Spinal cord (tissue), 10 donors: Measurements from ENCODE around the gene IL3RA. TPM values are rescaled to one million over a fixed set of nuclear protein-coding genes. Genes with fewer than 3 reads are reported as not detected.

Experiments used
- DNase-seq, 6 donors: peaks; one replicate each; pipeline versions ENCODE4 v3.0.0 to v3.0.0-alpha.2; 2013 to 2015; ENCODE audit warnings: low spot score in 6 of 6, low read depth in 4 of 6
- H3K27ac ChIP-seq: one replicate; pipeline ENCODE4 v1.5.1; 2013; ENCODE audit warnings: low read depth, low read length, control low read depth
- H3K27me3 ChIP-seq: one replicate; pipeline ENCODE4 v1.6.1; 2013; ENCODE audit warnings: low read length; ENCODE audit not compliant: control insufficient read depth, insufficient read depth
- H3K36me3 ChIP-seq: one replicate; pipeline ENCODE4 v1.6.1; 2013; ENCODE audit warnings: low read length; ENCODE audit not compliant: control insufficient read depth, insufficient read depth
- H3K4me1 ChIP-seq: one replicate; pipeline ENCODE4 v1.6.1; 2013; ENCODE audit warnings: low read length; ENCODE audit not compliant: control insufficient read depth, insufficient read depth
- H3K4me3 ChIP-seq: one replicate; pipeline ENCODE4 v1.5.1; 2013; ENCODE audit warnings: low read depth, low read length, control low read depth
- H3K9me3 ChIP-seq: one replicate; pipeline ENCODE4 v1.6.1; 2013; ENCODE audit warnings: low read length; ENCODE audit not compliant: control insufficient read depth, insufficient read depth
- WGBS: methylation state at CpG from one replicate; pipeline ENCODE4 v1.1.5; 2013; ENCODE audit warnings: missing lambda C conversion rate; ENCODE audit not compliant: insufficient coverage; 5-methylcytosine and 5-hydroxymethylcytosine counted together
- polyA plus RNA-seq, 2 donors: library from polyadenylated mRNA; unstranded; fragments of 120-200 nt; gene quantifications; one replicate each; pipeline ENCODE4 v1.2.1, GENCODE V29; 2013; ENCODE audit not compliant: insufficient read length in 2 of 2
- small RNA-seq: library from RNA; depleted of rRNA; stranded (forward); fragments of <200 nt; gene quantifications from one replicate; pipeline ENCODE3, GENCODE V24; 2014; ENCODE audit warnings: low replicate concordance
- total RNA-seq, 2 donors: library from RNA; depleted of rRNA in 1 of 2; stranded (reverse); fragments of 120-200 nt in 1 of 2; fragments of >200 nt in 1 of 2; gene quantifications; one replicate each; pipeline versions ENCODE4 v1.2.3 to v1.2.4, GENCODE V29; 2013 to 2014
- donor health status: healthy.

Gene IL3RA
- total and polyA plus RNA-seq, 4 donors = 3.8 to 30.0 (median 12.5) TPM

DNA sequence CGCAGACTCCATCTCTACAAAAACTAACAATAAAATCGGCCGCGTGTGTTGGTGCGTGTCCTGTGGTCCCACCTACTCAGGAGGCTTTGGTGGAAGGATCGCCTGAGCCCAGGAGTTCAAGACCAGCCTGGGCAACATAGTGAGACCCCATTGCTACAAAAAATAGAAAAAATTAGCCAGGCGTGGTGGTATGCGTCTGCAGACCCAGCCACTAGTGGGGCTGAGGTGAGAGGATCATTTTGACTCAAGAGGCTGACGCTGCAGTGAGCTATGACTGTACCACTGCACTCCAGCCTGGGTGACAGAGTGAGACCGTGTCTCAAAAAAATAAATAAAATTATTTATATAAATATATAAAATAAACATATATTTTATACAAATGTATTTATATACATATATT is 93.9 kb downstream of the IL3RA start:
- H3K4me1 ChIP-seq = no peaks in the 10 kb centered on the region
- WGBS = 86% methylated on average over 6 of the region's 10 CpGs
- DNase-seq = no peak
- H3K4me3 ChIP-seq = no peak overlapping the region
- peaks cover 50% of the 10 kb centered on the region for H3K36me3 ChIP-seq
- H3K27me3 ChIP-seq = no peaks in the 10 kb centered on the region
- H3K9me3 ChIP-seq = no peaks in the 10 kb centered on the region
- no peak overlapping the region for H3K27ac ChIP-seq

Small RNAs within 50 kb of the gene (small RNA-seq; reads per million reads assigned to genes)
- gene MIR3690 (not detected), gene RNA5SP498 (not detected)

Other genes starting within 250 kb of the IL3RA start
- not detected for gene CRLF2, start 124.1 kb upstream of the IL3RA start, total RNA-seq
- under 1 TPM in 1 of 2 donors, not detected in 1; 0.33 TPM for gene CRLF2, start 124.1 kb upstream of the IL3RA start, polyA plus RNA-seq
- 10 to 100 TPM; 13.9 to 19.2 TPM for gene CSF2RA, start 68.0 kb upstream of the IL3RA start, total RNA-seq
- 10 to 100 TPM; 12.1 to 13.2 TPM for gene CSF2RA, start 68.0 kb upstream of the IL3RA start, polyA plus RNA-seq
- 100 to 1,000 TPM in 1 of 2 donors, 10 to 100 TPM in 1; 85.8 to 145 TPM for gene SLC25A6, start 55.3 kb downstream of the IL3RA start, total RNA-seq
- 100 to 1,000 TPM; 523 to 541 TPM for gene SLC25A6, start 55.3 kb downstream of the IL3RA start, polyA plus RNA-seq
- 10 to 100 TPM; 15.6 to 18.4 TPM for gene ASMTL, start 116.1 kb downstream of the IL3RA start, total RNA-seq
- gene ASMTL, start 116.1 kb downstream of the IL3RA start, polyA plus RNA-seq = 10 to 100 TPM; 48.0 to 62.6 TPM
- 1 to 10 TPM in 1 of 2 donors, under 1 TPM in 1; 0.39 to 1.5 TPM for gene P2RY8, start 200.4 kb downstream of the IL3RA start, total RNA-seq
- gene P2RY8, start 200.4 kb downstream of the IL3RA start, polyA plus RNA-seq = under 1 TPM; 0.10 to 0.29 TPM